Stimulated activated CD4-positive, alpha-beta T cell treated with anti-CD3 and anti-CD28 coated beads, TNF-alpha, amount 100 ng/mL, for 1 hour (primary cell): ENCODE measurements around the gene HINT1.
A peak's percentile ranks its signal among the peaks of the same experiment; 100 is the strongest.
"Not testable (repeated sequence)": the region's sequence is repeated elsewhere in the genome, so short reads cannot be mapped to it uniquely, and the experiment has no call there.

Experiments
- DNase-seq, 3 donors: peaks; one replicate each; pipeline ENCODE4 v3.0.0-alpha.2; 2020; ENCODE audit warnings: low read depth in 3 of 3, low spot score in 1 of 3

Gene HINT1

GRCh38 chr5:131171276-131171810, 6.3 kb upstream of the HINT1 start:
- DNase-seq, result no peak

DNA sequence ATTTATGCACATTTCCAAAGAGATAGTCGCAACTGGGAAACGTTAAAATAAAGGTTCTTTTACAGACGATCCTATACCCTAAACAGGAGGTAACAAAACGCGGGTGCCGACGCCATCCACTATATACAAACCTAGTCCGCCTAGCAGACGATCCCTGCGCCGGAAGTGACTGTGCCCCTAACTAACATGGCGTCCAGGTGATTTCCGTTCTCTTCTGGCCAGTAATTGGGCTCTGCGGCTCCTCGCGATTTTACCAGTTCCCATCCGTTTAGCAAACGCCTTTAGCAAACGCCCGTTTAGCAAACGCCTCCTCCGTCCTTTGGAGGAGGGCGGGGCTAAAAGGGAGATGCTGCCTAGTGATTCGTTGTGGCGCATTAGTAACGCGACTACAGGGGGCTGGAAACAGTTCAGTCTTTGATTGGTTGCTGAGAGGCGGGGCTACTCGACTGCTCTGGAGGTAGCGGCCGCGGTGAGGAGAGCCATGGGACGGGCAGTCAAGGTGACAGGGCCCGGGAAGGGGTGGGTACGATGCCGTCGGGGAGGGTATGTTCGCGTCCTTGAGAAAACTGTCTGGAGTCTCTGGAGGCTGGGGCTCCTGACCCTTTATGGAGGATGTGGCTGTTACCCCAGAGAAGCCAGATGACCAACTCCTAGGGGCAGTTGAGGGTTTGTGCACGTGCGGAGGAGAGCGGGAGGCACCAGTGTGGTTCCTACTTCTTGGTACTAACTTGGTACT, 5.7 kb upstream of the HINT1 start, which contains the start of gene LYRM7:
TSS of gene LYRM7 (plus strand) at position 405 of the 736 bp plus-strand sequence. CDS start at position 482, 77 bp downstream.
- DNase-seq, result peak; percentile 74 to 88 (median 87)

GRCh38 chr5:131169810-131170539, 4.9 kb upstream of the HINT1 start:
- no peak for DNase-seq

GRCh38 chr5:131167615-131168014, 2.6 kb upstream of the HINT1 start:
- no peak for DNase-seq

DNA sequence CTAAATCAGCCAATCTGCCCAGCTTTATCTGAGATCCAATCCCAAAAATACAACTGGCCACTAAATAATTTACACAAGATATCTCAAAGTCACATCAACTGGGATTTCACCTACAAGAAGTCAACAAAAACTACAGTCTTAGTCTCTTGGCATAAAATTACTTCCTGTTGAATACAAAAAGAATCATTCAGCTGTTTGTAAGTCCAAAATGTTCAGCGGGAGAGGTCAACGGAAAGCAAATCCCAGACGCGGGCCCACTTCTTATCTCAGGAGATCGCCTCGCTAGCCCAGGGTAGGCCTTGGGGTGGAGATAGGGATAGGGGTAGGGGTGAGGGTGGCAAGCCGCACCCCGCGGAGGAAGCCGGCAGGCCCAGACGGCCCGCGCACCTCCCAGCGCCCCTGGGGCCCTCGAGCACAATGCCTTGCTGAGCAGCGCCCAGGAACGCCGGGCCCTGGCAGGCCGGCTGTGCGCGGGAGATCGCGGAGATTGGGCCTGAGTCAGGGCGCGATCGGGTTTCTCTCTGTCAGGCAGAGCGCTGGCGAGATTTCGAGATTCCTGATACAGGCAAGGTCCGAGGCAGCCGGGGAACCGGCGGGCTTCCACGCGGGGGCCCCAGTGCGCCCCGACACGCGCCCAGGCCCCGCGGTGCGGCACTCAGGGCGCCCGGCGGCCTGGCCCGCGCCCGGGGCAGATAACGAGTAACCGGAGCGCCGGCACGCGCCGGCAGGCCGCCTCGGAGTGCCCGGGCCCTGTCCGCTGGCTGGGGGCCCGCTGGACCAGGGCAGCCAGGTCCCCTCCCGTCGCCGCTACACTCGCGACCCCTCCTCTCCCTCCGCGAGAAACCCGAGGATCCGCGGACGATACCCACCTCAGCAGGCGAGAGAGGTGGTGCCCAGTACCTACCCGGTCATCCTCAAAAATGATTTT, 601 bp downstream of the HINT1 start:
- peak; percentile 13 to 56 (median 54) for DNase-seq

DNA sequence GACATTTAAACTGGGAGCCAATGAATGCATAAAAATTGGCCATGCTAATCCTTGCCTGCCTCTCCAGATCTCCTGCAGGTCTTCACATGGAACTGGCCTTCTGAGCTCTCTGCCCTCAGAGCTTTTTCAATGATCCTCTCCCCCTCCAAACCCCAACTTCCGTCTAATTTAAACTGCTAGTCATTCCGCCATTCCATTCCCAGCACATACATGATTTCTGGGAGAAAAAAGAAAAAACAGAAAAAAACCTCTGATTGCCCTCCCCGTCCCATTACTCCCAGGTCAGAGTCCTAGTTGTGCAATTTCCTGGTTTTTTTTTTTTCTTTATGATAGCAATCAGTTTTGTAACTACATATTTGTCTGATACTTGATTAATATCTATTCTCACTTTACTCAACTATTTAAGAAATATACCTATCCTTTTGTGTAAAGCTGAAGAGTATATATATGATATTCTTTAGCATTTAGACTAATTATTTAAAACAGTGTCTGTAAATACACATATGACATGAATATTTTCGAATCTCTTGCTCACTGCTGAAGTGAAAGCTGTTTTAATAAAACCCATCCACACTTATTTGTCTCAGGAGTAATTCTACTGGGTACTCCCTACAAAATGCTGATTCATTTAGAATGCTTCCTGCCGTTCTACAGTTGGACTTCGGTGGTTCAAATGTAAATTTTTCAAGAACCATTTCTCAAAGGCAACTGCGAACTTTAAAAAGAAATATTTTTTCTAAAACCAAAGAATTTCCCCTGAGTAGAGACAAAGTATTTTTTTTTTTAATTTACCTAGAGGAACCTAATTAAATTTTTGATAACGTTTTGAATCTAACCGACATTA, 1.6 kb downstream of the HINT1 start:
- no peak for DNase-seq

DNA sequence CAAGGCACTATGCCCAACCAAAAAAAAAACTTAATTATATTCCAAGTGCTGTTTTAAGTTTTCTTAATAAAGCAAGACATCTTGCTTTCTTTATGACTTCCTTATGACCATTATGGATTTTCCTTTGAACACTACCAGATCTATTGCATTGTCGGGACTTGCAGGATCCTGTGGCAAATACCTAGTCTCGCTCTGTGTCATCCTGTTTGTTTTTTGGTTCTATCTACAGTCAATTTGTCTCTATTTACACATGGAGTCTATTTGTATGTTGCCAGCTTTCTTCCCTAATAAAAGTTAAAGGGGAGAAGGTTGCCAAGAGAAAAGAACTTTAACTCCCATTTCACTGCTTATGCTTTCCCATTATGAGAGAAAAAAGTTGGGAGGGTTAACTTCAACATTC, 4.9 kb downstream of the HINT1 start:
- no peak for DNase-seq

DNA sequence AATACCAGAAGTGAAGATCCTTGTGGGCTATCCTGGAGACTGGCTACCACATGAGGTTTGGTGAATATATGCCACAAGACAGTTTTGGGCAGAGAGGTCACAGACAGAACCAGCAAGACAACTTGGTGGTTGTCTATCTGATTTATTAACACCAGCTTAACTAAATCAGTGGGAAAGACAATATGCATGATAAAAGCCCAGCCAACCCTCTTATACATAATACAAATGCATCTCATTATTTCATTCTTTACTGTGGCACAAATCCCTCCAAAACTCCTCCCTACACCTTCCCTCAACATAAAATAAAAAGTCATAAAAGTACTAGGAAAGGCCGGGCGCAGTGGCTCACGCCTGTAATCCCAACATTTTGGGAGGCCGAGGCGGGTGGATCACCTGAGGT, 8.1 kb downstream of the HINT1 start:
- no peak for DNase-seq

- no peak for DNase-seq
Observed at GRCh38 chr5:131156385-131156784, 8.7 kb downstream of the HINT1 start.

DNA sequence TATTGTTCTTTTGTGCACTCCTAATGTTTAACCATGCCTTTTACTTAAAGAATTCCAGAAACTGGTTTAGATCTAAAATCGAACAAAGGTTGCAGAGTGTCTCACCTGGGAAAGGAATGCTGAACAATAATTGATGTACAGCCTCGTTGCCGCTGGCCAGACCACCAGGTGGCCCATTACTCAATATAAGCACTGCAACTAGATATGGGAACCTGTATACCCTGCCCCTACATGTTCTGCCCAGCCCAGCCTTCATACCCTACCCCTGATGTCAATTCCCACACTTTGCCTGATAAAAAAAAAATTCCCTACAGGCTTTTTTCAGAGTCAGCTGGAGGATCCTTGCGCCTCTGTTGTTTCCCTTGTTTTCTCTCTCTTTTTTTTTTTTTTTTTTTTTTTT, 13.8 kb downstream of the HINT1 start:
- DNase-seq, result no peak

DNA sequence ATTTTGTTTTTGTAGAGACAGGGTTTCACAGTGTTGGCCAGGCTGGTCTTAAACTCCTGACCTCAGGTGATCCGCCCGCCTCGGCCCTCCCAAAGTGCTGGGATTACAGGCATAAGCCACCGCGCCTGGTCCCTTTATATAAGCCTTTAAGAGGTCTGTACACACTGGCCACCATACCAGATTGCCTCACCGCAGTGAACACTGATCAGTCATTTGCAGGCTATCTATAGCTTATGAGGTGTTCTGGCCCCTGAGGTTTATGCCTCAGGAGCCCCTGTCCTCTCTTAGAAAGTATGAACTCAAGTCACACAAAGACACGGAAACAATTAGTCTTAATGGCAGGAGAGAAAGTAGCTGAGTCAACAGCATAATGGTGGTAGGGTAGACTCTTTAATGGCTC, 14.6 kb downstream of the HINT1 start:
- no peak for DNase-seq

DNA sequence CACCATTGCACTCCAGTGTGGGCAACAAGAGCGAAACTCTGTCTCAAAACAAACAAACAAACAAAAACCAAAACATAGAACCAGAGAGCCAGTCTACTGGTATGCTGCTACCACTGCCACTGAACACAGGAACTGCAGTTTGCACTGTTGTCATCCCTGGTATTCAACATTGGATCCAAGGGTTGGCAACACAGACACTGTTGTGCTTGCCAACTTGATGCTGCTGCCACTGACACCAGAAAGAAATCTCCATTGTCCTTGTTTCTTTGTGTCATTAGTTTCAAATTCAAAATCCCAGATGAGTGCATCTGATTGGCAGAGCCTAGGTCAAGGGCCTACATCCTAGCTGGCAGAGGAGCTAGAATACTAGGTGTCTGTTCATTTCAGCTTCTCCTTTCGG, 16.2 kb downstream of the HINT1 start:
- DNase-seq, result no peak

DNA sequence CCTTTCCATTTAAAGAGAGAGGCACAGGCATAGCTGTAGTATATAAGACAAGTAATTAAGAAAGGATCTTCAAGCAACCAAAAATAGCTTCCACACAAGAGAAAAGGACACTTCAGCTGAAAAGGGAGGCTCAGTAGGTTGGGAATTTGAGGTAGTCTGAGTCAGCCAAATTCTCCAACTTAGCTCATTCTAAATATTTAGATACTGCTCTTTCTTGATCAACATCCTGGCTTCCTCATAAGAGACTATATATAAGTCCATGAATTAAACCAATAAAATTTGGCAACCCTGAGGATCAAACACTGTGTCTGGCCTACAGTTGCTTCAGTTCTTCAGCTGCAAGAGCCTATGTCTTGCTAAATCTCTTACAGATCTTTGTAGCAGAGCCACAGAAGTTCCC, 17.8 kb downstream of the HINT1 start:
- DNase-seq, result no peak

DNA sequence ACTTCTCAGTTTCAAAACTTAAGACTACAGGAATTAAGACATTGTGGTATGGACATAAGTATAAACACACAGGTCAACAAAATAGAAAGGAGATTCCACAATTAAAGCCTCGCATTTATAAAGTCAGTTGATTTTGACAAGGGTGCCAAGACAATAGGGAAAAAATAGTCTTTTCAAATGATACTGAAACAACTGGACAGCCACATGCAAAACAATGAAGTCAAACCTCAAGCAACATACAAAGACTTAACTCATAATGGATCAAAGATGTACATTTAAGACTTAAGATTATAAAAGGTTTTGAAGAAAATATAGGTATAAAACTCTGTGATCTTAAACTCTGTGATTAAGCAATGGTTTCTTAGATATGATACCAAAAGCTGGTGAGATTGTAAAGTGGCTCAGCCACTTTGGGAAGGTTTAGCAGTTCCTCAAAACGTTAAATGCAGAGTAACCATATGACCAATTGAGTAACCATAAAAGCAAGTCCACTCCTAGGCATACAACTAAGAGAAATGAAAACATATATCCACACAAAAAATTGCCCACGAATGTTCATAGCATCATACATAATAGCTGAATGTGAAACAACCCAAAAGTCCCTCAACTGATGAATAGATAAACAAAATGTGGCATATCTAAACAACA, 22.0 kb downstream of the HINT1 start:
- DNase-seq, result no peak

DNA sequence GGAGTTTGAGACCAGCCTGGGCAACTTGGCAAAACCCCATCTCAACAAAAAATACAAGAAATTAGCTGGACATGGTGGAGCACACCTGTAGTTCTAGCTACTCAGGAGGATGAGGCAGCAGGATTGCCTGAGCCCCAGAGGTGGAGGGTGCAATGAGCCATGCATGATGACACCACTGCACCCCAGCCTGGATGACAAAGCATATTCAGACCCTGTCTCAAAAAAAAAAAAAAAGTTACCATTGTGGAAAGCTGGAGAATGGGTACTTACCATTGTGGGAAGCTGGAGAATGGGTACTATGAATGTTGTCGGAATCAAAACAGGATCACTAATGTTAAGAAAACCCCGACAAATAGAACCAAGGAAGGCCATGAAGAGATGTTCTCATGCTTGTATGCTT, 25.7 kb downstream of the HINT1 start:
- DNase-seq, result no peak

DNA sequence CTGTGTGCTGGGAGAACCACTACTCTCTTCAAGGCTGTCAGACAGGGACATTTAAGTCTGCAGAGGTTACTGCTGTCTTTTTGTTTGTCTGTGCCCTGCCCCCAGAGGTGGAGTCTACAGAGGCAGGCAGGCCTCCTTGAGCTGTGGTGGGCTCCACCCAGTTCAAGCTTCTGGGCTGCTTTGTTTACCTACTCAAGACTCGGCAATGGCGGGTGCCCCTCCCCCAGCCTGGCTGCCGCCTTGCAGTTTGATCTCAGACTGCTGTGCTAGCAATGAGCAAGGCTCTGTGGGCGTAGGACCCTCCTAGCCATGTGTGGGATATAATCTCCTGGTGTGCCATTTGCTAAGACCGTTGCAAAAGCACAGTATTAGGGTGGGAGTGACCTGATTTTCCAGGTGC, 26.6 kb downstream of the HINT1 start:
- DNase-seq, result not testable (repeated sequence)

DNA sequence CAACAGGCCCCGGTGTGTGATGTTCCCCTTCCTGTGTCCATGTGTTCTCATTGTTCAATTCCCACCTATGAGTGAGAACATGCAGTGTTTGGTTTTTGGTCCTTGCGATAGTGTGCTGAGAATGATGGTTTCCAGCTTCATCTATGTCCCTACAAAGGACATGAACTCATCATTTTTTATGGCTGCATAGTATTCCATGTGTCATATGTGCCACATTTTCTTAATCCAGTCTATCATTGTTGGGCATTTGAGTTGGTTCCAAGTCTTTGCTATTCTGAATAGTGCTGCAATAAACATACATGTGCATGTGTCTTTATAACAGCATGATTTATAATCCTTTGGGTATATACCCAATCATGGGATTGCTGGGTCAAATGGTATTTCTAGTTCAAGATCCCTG, 32.0 kb downstream of the HINT1 start:
- not testable (repeated sequence) for DNase-seq

DNA sequence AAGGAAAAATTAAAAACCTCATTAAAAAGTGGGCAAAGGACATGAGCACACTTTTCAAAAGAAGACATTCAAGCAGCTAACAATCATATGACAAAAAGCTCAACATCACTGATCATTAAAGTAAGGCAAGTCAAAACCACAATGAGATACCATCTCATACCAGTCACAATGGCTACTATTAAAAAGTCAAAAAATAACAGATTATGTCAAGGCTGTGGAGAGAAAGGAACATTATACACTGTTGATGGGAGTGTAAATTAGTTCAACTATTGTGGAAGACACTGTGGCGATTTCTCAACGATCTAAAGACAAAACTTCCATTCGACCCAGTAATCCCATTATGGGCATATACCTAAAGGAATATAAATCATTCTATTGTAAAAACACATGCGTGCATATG, 35.8 kb downstream of the HINT1 start:
- DNase-seq, result no peak

DNA sequence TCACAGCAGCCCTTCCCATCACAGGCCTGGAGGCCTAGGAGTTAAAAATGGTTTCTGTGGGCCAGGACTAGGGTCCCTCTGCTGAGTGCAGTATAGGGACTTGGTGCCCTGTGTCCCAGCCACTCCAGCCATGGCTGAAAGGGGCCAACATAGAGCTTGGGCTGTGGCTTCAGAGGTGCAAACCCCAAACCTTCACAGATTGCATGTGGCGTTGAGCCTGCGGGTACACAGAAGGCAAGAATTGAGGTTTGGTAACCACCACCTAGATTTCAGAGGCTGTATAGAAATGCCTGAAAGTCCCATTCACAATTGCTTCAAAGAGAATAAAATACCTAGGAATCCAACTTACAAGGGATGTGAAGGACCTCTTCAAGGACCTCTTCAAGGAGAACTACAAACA, 37.8 kb downstream of the HINT1 start:
- not testable (repeated sequence) for DNase-seq

DNA sequence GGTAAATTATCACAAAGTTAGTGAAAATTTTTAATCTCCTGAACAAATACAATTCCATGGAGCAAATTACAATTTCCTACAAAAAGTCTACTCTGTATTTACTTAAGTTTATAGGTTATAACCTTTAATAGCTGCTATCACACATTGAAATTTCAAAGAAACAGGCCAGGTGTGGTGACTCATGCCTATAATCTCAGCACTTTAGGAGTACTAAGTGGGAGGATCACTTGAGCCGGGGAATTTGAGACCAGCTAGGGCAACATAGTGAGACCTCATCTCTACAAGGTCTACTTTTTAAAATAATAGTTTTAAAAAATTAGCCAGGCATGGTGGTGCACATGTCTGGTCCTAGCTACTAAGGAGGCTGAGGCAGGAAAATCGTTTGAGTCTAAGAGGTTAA, 50.3 kb downstream of the HINT1 start:
- no peak for DNase-seq
